Measurements from ENCODE around the gene CNPY1. TPM values are rescaled to one million over a fixed set of nuclear protein-coding genes. Genes with fewer than 3 reads are reported as not detected.

CNPY1 gene
- total and polyA plus RNA-seq, 9 donors: 0.05 TPM; not detected in 8

GRCh38 chr7:155540553-155540952, 5.8 kb downstream of the CNPY1 start:
- Histone ChIP-seq H3K9me3 (no peaks in the 10 kb centered on the region), H3K4me3 (no peak overlapping the region), H3K4me1 (ENCODE audit: insufficient read depth) (no peaks in the 10 kb centered on the region), H3K36me3 (no peaks in the 10 kb centered on the region), H3K27me3 (no peaks in the 10 kb centered on the region), H3K27ac (no peak overlapping the region)
- 71 to 78% (median 74%) methylated on average over 12 of the region's 12 CpGs for WGBS, 3 donors
- no peak for DNase-seq
- intact Hi-C loops (cut with DNase I): no loop called here
- TF ChIP-seq POLR2A (IDR thresholded peaks at IDR 0.05) (no peak), CTCF (IDR thresholded peaks at IDR 0.05) (no peak), EP300 (IDR thresholded peaks at IDR 0.05) (no peak)

- WGBS, 3 donors: 33 to 36% (median 36%) methylated on average over 9 of the region's 9 CpGs
Observed at GRCh38 chr7:155538293-155538692, 8.1 kb downstream of the CNPY1 start.

GRCh38 chr7:155536451-155536850, 9.9 kb downstream of the CNPY1 start:
- Histone ChIP-seq H3K36me3 (no peaks in the 10 kb centered on the region), H3K27ac (no peak overlapping the region), H3K9me3 (no peaks in the 10 kb centered on the region), H3K4me3 (no peak overlapping the region), H3K27me3 (no peaks in the 10 kb centered on the region), H3K4me1 (ENCODE audit: insufficient read depth) (peaks cover 5% of the 10 kb centered on the region)
- TF ChIP-seq POLR2A (IDR thresholded peaks at IDR 0.05) (no peak), EP300 (IDR thresholded peaks at IDR 0.05) (no peak), CTCF (IDR thresholded peaks at IDR 0.05) (no peak)
- intact Hi-C loops (cut with DNase I): no loop called here
- WGBS, 3 donors: 68 to 76% (median 72%) methylated on average over 8 of the region's 8 CpGs
- no peak for DNase-seq

More at GRCh38 chr7:155538293-155538692, 8.1 kb downstream of the CNPY1 start:
- Histone ChIP-seq H3K27me3 (no peaks in the 10 kb centered on the region), H3K4me1 (ENCODE audit: insufficient read depth) (peaks cover 2% of the 10 kb centered on the region), H3K36me3 (no peaks in the 10 kb centered on the region), H3K27ac (no peak overlapping the region), H3K9me3 (no peaks in the 10 kb centered on the region), H3K4me3 (no peak overlapping the region)
- no peak for TF ChIP-seq POLR2A (IDR thresholded peaks at IDR 0.05)
- TF ChIP-seq EP300 (IDR thresholded peaks at IDR 0.05): no peak
- TF ChIP-seq CTCF (IDR thresholded peaks at IDR 0.05): no peak
- intact Hi-C loops (cut with DNase I): no loop called here
- no peak for DNase-seq

GRCh38 chr7:155534691-155535090, 11.7 kb downstream of the CNPY1 start:
- H3K27ac ChIP-seq: no peak overlapping the region
- 72 to 79% (median 76%) methylated on average over 11 of the region's 11 CpGs for WGBS, 3 donors
- intact Hi-C loops (cut with DNase I): no loop called here
- H3K27me3 ChIP-seq: no peaks in the 10 kb centered on the region
- no peaks in the 10 kb centered on the region for H3K36me3 ChIP-seq
- TF ChIP-seq POLR2A (IDR thresholded peaks at IDR 0.05) (no peak), CTCF (IDR thresholded peaks at IDR 0.05) (no peak), EP300 (IDR thresholded peaks at IDR 0.05) (no peak)
- H3K4me3 ChIP-seq: no peak overlapping the region
- H3K9me3 ChIP-seq: no peaks in the 10 kb centered on the region
- peaks cover 5% of the 10 kb centered on the region for H3K4me1 ChIP-seq (ENCODE audit: insufficient read depth)
- no peak for DNase-seq
